GM12874 (cell line): Measurements from ENCODE around the gene PTPN6.
A peak's percentile ranks its signal among the peaks of the same experiment; 100 is the strongest.

Experiments
- TF ChIP-seq, protein P1 (sequence below): IDR thresholded peaks from 2 replicates; pipeline ENCODE4 v1.5.1; 2011; ENCODE audit warnings: low read depth, mild to moderate bottlenecking, control low read depth, low read length, moderate library complexity; ENCODE audit not compliant: insufficient read depth

The PTPN6 gene

DNA sequence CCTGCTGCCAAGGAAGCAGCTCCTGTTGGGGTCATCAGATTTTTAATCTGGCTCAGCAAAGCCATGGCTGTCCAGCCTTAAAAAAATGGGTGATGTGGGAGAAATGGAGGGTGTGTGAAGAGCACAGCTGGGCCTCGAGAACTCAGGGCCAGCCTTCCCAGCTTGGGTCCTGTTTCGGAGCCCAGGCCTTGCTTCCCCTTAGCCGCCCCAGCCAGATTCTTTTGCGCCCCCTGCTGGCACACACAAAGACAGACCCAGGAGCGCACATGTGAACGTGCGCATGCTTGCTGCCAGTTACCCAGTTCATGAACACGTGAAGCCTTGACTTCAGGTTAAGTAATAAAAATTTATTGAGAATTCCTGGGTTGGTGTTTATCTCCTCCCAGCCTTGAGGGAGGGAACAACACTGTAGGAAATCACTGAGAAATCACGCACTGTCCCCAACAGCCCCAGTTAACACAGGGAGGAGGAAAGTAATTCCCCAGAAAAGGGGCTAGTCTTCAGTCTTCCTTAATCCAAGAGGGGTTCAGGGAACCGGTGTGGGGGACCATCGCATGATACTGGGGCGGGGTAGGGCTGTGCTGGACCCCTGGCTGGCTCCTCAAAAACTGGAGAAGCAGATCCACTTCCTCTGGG lies 14.0 kb downstream of the PTPN6 start:
- TF ChIP-seq, protein P1, sequence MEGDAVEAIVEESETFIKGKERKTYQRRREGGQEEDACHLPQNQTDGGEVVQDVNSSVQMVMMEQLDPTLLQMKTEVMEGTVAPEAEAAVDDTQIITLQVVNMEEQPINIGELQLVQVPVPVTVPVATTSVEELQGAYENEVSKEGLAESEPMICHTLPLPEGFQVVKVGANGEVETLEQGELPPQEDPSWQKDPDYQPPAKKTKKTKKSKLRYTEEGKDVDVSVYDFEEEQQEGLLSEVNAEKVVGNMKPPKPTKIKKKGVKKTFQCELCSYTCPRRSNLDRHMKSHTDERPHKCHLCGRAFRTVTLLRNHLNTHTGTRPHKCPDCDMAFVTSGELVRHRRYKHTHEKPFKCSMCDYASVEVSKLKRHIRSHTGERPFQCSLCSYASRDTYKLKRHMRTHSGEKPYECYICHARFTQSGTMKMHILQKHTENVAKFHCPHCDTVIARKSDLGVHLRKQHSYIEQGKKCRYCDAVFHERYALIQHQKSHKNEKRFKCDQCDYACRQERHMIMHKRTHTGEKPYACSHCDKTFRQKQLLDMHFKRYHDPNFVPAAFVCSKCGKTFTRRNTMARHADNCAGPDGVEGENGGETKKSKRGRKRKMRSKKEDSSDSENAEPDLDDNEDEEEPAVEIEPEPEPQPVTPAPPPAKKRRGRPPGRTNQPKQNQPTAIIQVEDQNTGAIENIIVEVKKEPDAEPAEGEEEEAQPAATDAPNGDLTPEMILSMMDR, result peak; percentile 89

DNA sequence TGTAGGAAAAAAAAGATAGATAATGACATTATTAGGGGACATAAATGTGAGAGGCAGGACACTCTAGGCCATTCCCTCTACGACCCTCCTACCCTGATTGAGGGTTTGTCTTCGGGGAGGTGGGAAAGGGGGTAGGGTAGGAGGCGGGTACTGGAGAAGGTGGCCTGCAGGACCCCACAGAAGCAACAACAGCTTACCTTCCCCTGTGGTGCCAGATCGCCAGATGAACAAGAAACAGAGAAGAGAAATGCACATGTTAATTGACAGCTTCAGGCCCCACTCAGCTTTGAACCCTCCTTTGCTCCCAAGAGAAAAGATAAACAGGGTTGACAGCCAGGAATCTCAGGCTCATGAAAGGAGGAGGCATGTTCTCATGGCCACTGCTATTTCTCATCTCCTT lies 14.6 kb downstream of the PTPN6 start:
- TF ChIP-seq, protein P1, result no peak

DNA sequence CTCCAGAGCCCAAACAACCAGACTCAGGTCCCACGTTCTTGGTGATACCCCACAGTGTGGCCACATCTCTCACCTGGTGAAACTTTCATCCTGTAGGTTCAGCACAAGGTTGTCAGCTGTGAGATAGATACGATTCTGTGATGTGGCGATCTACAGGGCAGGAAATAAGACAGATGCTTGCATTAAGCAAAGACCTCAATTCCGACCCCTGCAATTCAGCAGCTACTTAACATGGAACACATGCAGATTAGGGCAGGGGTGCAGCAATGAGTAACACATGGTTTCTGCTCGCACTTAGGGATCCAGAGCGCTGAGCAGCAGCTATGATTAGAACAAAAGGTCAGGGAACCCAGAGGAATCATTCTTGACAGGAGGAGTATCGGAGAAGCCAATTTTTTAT lies 15.2 kb downstream of the PTPN6 start:
- TF ChIP-seq, protein P1, result no peak

DNA sequence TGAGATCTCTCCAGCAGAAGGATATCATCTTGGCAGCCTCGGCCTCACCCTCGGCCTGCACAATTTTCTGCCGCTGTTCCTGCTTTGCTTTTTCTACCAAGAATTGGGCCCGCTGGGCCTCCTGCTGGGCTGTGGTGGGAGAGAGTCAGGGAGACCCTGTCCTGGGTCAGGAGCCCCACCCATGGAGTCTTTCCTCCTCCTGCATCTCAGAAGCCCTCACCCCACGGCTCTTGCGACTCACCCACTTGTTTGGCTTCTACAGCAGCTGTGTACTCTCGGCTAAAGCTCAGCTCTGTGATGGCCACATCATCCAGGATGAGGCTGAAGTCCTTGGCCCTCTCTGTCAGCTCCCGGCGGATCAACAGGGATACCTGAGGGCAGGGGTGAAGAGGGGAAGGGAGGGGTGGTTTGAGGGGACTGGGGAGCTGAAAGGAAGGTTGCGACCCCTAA lies 16.5 kb downstream of the PTPN6 start:
- TF ChIP-seq, protein P1, result no peak

DNA sequence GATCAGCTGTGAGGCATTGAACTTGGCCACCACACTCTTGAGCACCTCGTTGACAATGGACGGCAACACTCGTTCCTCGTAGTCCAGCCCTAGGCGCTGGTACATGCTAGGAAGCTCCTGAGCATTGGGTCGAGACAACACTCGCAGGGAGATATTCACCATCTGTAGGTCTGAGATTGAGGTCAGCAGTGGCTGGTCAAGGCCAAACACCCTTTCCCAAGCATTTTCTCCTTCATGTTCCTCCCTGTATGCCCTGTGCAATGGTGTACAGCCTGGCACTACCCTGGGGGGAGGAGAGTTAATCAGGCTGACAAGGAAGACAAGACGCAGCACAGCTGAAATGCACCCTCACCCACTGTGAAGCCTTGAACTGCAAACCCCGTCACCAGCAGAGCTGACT lies 17.3 kb downstream of the PTPN6 start:
- TF ChIP-seq, protein P1, result no peak

DNA sequence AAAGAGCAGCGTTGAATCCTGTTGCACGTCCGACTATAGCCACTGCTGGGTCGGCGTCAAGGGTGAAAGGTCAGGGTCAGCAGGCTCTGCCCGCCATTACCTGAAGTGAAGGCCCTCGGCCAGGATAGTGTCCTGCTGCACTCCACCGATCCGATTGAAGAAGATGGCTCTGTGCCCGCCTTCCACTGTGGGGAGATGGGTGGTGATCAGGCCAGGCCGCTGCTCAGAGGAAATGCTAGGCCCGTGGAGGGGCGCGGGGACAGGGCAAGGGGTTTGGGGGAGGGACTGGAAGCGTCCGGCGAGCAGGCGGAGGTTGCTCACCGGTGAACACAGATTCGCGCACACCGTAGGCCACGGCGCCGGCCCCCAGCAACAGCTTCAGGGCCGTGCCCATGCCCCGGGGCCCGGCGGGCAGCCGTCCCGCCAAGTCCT lies 19.0 kb downstream of the PTPN6 start:
- TF ChIP-seq, protein P1, result no peak

DNA sequence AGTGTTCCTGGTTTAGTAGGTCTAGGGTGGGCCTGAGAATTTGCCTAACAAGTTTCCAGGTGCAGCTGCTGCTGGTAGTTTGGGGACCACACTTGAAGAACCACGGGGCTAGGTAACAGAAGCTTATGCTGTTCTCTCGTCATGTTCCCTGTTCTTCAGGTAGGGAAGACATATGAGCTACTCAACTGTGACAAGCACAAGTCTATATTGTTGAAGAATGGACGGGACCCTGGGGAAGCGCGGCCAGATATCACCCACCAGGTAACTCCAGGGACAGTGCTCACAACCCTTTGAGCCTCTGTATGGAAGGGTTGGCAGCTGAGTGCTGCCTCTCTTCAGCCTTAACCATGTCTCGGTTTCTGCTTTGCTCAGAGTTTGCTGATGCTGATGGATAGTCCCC lies 23.0 kb downstream of the PTPN6 start:
- TF ChIP-seq, protein P1, result no peak
